Esophagus (tissue), 2 donors: Measurements from ENCODE around the gene LYRM7. TPM values are rescaled to one million over a fixed set of nuclear protein-coding genes. Genes with fewer than 3 reads are reported as not detected.
"Not testable (repeated sequence)": the region's sequence is repeated elsewhere in the genome, so short reads cannot be mapped to it uniquely, and the experiment has no call there.

ENCODE experiments used
- H3K27ac ChIP-seq, 2 donors: one replicate each; pipeline ENCODE4 v1.5.1; 2013; ENCODE audit warnings: low read depth in 2 of 2, mild to moderate bottlenecking in 2 of 2, inconsistent platforms in 1 of 2, low read length in 1 of 2, moderate library complexity in 1 of 2
- H3K27me3 ChIP-seq, 2 donors: one replicate each; pipeline ENCODE4 v1.6.1; 2013; ENCODE audit warnings: low read length in 2 of 2, control low read depth in 1 of 2, mild to moderate bottlenecking in 1 of 2; ENCODE audit not compliant: insufficient read depth in 2 of 2, control insufficient read depth in 1 of 2
- H3K36me3 ChIP-seq, 2 donors: one replicate each; pipeline ENCODE4 v1.6.1; 2013; ENCODE audit warnings: low read length in 1 of 2; ENCODE audit not compliant: control insufficient read depth in 2 of 2, insufficient read depth in 2 of 2
- H3K4me1 ChIP-seq, 2 donors: one replicate each; pipeline ENCODE4 v1.6.1; 2013; ENCODE audit warnings: low read length in 1 of 2; ENCODE audit not compliant: control insufficient read depth in 2 of 2, insufficient read depth in 2 of 2
- H3K4me3 ChIP-seq, 2 donors: one replicate each; pipeline ENCODE4 v1.5.1; 2013; ENCODE audit warnings: low read length in 2 of 2, mild to moderate bottlenecking in 2 of 2, low read depth in 1 of 2, moderate library complexity in 1 of 2
- H3K9me3 ChIP-seq, 2 donors: one replicate each; pipeline ENCODE4 v1.6.1; 2013; ENCODE audit warnings: mild to moderate bottlenecking in 2 of 2, low read depth in 1 of 2, low read length in 1 of 2, moderate library complexity in 1 of 2; ENCODE audit not compliant: control insufficient read depth in 2 of 2, insufficient read depth in 1 of 2
- WGBS, 2 donors: extraction: QIAGEN DNeasy Blood & Tissue Kit; methylation state at CpG; one replicate each; pipeline ENCODE4 v1.1.7; 2013; 5-methylcytosine and 5-hydroxymethylcytosine counted together
- polyA plus RNA-seq, 2 donors: library from polyadenylated mRNA; stranded (reverse); fragments of 200-250 nt; gene quantifications; one replicate each; pipeline ENCODE4 v1.2.3, GENCODE V29; 2013
- donor health status: healthy with polysubstance abuse.
- donor health status: Bipolar disorder and iron deficiency.

Gene LYRM7
- polyA plus RNA-seq, 2 donors = 2.7 to 3.0 TPM

DNA sequence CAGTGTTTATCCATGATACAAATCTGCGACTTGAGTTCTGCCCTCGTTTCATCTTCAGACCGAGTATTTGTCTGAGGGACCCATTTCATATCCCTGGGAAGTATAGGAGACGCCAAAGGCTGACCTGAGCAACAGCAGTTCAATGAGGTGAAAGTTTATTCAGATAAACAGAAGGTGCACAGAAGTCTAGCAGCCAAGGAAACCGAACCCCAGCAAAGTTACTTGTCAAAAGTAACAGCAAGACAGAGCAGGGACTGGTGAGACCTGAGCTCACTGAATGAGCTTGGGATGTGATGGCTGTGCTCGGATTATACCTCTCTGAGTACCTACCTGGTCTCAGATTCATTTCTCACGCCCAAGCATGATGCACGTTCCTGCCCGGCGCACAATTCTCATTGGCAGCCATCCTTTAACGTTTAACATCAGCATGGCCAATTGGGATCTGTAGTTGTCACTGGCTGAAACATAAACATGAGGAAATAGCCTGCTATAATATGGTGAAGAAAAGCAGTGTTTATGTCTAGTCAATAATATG, 599 bp downstream of the LYRM7 start:
- WGBS, 2 donors = 0 to 2% methylated on average over 11 of the region's 11 CpGs
- H3K9me3 ChIP-seq = no peaks in the 10 kb centered on the region

DNA sequence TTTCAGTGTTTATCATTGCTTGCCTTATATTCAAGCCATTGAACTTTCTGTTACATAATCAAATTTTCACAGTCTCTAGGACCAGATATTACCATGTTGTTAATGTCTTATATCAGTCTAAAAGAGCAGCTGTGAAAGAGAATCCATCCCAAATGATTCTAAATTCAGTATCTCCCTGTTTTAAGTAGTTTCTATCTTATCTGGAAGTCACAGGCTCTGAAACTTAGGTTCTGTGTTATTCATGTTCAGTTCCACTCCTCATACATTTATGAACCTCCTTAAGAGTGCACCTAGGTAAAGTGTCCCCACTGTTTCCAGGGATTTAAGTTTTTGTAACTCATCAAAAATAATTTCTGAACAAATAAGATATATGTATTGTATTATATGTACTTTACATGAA, 9.7 kb downstream of the LYRM7 start:
- Histone ChIP-seq H3K27me3 (no peaks in the 10 kb centered on the region), H3K9me3 (no peaks in the 10 kb centered on the region), H3K36me3 (no peaks in the 10 kb centered on the region), H3K4me1 (no peaks in the 10 kb centered on the region), H3K27ac (no peak overlapping the region), H3K4me3 (no peak overlapping the region)

More for the DNA sequence above, 599 bp downstream of the LYRM7 start:
- H3K4me1 ChIP-seq = no peaks in the 10 kb centered on the region
- H3K36me3 ChIP-seq = no peaks in the 10 kb centered on the region
- no peaks in the 10 kb centered on the region for H3K27me3 ChIP-seq
- peak overlapping the region; percentile 50 to 91 for H3K4me3 ChIP-seq
- peak overlapping the region; percentile 61 to 92 for H3K27ac ChIP-seq

DNA sequence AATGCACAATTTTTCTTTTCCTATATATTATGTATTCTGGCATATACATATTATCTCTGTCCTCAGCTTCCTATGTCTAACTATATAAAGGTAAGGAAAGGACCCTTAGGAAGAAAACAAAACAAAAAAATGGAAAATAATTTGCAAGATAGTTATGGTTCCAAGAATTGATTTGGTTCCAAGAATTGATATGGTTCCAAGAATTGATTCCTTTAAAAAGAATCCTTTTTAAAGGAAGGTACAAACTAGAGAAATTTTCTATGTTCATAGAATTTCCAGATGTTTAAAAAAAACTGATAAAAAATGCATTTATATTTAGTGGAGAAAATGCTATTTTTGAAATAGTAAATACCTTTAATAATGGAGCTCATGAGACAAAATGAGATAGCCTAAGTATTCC, 12.1 kb downstream of the LYRM7 start:
- no peak overlapping the region for H3K4me3 ChIP-seq
- H3K27me3 ChIP-seq = no peaks in the 10 kb centered on the region
- H3K9me3 ChIP-seq = no peaks in the 10 kb centered on the region
- H3K36me3 ChIP-seq = no peaks in the 10 kb centered on the region
- no peak overlapping the region for H3K27ac ChIP-seq
- H3K4me1 ChIP-seq = no peaks in the 10 kb centered on the region

DNA sequence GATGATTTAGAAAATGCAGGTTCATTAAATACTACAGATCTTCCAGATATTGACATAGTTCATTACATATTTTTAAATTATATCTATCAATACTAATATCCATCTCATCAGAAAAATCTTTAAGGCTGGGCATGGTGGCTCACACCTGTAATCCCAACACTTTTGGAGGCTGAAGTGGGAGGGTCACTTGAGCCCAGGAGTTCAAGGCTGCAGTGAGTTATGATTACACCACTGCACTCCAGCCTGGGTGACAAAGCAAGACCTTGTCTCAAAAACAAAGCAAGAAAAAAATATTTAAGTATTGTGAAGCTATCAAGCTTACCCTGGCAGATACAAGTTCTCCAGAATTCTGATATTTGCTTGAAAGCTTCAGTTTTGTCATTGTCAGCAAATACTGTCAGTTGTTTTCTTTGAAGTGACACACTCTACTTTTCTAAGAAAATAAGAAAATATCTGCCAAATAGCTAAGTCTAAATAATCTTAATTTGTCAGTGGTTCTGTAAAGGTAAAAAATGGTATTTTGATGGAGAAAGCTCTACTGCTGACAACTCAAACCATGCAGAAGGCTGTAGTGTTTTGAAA, 14.9 kb downstream of the LYRM7 start:
- Histone ChIP-seq H3K4me3 (no peak overlapping the region), H3K27ac (no peak overlapping the region), H3K9me3 (no peaks in the 10 kb centered on the region), H3K4me1 (no peaks in the 10 kb centered on the region), H3K27me3 (no peaks in the 10 kb centered on the region), H3K36me3 (no peaks in the 10 kb centered on the region)

DNA sequence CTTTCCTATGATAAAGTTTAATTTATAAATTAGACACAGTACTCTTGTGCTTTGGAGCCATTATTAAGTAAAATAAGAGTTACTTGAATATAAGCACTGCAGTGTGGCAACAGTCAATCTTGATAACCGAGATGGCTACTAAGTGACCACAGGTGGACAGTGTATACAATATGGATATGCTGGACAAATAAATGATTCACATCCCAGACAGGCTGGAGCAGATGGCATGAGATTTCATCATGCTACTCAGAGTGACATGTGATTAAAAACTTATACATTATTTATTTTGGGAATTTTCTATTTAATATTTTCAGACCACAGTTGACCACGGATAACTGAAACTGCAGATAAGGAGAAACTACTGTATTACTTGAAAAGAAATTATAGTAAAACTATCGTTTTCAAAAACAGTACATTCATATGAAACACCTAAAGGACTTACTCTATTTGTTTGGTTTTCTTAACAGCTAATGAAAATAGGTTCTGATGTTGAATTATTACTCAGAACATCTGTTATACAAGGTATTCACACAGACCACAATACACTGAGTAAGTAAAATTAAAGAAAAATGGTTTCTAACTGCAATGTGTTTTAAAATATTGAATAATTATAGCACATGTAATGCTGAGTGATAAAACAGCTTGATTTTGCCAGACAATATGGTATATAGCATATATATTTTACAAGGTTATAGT, 16.0 kb downstream of the LYRM7 start:
- H3K27ac ChIP-seq = no peak overlapping the region
- no peaks in the 10 kb centered on the region for H3K4me1 ChIP-seq
- H3K36me3 ChIP-seq = no peaks in the 10 kb centered on the region
- no peaks in the 10 kb centered on the region for H3K9me3 ChIP-seq
- WGBS, 2 donors = 79 to 81% methylated on average over 3 of the region's 3 CpGs
- no peak overlapping the region for H3K4me3 ChIP-seq
- H3K27me3 ChIP-seq = no peaks in the 10 kb centered on the region

DNA sequence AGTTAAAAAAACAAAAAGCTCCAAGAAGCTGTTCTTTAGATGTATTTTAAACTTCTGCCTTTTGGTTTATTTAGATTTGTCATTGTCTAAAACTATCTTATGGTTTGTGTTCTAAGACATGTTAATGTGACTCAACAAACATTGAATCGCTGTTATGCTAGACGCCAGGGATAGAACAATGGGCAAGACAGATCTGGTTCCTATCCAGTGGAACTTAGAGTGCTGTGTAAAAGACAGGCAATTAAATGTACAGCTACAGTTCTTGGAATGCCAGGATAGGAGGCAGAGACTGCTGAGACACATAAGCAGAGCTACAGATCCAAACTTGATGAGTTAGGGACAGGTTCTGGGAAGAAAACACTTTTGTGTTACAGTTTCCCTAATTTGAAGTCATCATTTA, 22.4 kb downstream of the LYRM7 start:
- no peaks in the 10 kb centered on the region for H3K27me3 ChIP-seq
- H3K4me3 ChIP-seq = no peak overlapping the region
- H3K27ac ChIP-seq = no peak overlapping the region
- no peaks in the 10 kb centered on the region for H3K4me1 ChIP-seq
- no peaks in the 10 kb centered on the region for H3K36me3 ChIP-seq
- H3K9me3 ChIP-seq = no peaks in the 10 kb centered on the region
- WGBS, 2 donors = 47 to 59% methylated on average over 2 of the region's 2 CpGs

DNA sequence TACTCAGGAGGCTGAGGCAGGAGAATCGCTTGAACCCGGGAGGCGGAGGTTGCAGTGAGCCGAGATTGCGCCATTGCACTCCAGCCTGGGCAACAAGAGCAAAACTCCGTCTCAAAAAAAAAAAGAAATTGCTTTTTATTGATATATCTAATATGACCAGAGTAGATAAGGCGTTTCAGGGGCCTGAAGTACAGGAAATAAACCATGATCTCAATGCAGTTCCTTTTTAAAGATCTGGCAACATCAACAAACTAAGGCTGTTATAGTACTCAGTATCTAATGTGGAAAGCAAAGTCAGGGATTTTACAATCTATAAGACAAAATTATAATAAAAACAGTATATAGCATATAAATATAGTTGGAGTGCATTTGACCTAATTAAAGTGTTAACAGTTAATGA, 23.2 kb downstream of the LYRM7 start:
- H3K27me3 ChIP-seq, H3K27ac ChIP-seq, H3K36me3 ChIP-seq, H3K9me3 ChIP-seq, H3K4me3 ChIP-seq, H3K4me1 ChIP-seq: not testable (repeated sequence)
- 91 to 93% methylated on average over 7 of the region's 7 CpGs for WGBS, 2 donors

DNA sequence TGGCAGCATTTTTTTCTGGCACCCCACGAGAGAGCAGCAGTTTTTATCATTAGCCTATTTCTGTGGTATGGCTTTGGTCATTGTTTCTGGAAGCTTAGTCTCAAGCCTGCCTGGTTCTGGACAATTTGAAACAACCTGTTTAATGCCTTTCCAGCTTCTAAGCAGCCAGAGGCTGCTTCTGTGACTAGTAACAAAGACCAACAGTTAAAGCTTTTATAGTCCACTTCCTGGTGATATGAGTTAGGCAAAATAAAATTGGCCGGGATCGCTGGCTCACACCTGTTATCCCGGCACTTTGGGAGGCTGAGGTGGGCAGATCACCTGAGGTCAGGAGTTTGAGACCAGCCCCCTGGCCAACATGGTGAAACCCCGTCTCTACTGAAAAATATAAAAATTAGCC, 24.0 kb downstream of the LYRM7 start:
- 80 to 86% methylated on average over 5 of the region's 5 CpGs for WGBS, 2 donors
- Histone ChIP-seq H3K27ac (no peak overlapping the region), H3K4me1 (no peaks in the 10 kb centered on the region), H3K9me3 (no peaks in the 10 kb centered on the region), H3K36me3 (no peaks in the 10 kb centered on the region), H3K27me3 (no peaks in the 10 kb centered on the region), H3K4me3 (no peak overlapping the region)

DNA sequence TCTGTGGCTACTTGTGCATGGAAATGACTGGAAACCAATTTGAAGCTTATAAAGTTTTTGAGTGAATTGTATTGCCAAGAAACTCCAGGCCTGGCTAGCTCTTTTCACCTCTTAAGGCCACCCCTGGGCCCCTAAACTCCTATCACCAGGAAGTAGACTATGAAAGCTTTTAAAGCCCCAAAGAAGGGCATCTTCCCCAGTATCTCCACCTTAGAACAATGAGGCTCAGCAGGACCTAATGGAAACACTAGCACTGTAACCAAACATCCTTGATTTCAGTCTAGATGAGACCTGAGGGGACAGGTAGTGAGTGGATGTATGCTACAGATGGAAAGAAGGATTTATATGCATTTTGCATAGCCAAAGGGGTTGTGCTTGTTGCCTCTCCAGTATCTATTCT, 25.0 kb downstream of the LYRM7 start:
- Histone ChIP-seq H3K4me3 (no peak overlapping the region), H3K36me3 (no peaks in the 10 kb centered on the region), H3K4me1 (no peaks in the 10 kb centered on the region), H3K27me3 (no peaks in the 10 kb centered on the region), H3K27ac (no peak overlapping the region), H3K9me3 (no peaks in the 10 kb centered on the region)

DNA sequence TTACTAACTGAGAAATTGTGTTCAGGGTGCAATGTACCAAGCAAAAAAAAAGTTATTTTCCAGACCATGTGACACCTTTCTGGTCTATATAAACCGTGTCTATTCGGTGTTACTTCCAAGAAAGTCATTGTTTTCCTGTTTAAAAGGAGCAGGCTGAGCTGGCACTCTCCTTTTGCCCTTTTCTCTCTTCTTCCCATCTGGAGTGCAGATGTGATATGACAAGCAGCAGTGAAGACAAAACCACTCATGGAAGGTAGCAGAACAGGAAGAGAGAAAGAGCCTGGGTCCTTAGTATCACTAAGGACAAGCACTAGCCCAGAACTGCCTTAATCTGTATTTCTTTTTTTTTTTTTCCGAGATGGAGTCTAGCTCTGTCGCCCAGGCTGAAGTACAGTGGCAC, 25.6 kb downstream of the LYRM7 start:
- Histone ChIP-seq H3K9me3 (no peaks in the 10 kb centered on the region), H3K36me3 (no peaks in the 10 kb centered on the region), H3K4me1 (no peaks in the 10 kb centered on the region), H3K27me3 (no peaks in the 10 kb centered on the region), H3K4me3 (no peak overlapping the region), H3K27ac (no peak overlapping the region)
- 85 to 91% methylated on average over 4 of the region's 4 CpGs for WGBS, 2 donors
